DOHH2 (cell line): ENCODE results near the gene STUM.

Experiments used
- H3F3A ChIP-seq: fragments of 200-600 bp; sonication (generic), shearing (Covaris generic); 2 replicates; pipeline ENCODE4 v1.6.0; 2016; ENCODE audit warnings: antibody characterized with exemption, mild to moderate bottlenecking; ENCODE audit not compliant: control insufficient read depth, insufficient read depth
- H3K27ac ChIP-seq: fragments of 200-600 bp; sonication (generic); 2 replicates; pipeline ENCODE4 v1.5.1; 2014; ENCODE audit warnings: low read depth, mild to moderate bottlenecking, low read length, moderate library complexity
- H3K27me3 ChIP-seq: fragments of 200-600 bp; sonication (generic); 2 replicates; pipeline ENCODE4 v1.6.1; 2014; ENCODE audit warnings: mild to moderate bottlenecking, low read length, mixed read lengths; ENCODE audit not compliant: control insufficient read depth
- H3K36me3 ChIP-seq: fragments of 200-600 bp; sonication (generic); 2 replicates; pipeline ENCODE4 v1.6.1; 2014; ENCODE audit warnings: mild to moderate bottlenecking, low read length, moderate library complexity, mixed read lengths; ENCODE audit not compliant: control insufficient read depth
- H3K4me1 ChIP-seq: fragments of 200-600 bp; sonication (generic); 2 replicates; pipeline ENCODE4 v1.6.1; 2014; ENCODE audit warnings: mild to moderate bottlenecking, low read length, mixed read lengths; ENCODE audit not compliant: control insufficient read depth
- H3K4me2 ChIP-seq: fragments of 200-600 bp; sonication (generic); 2 replicates; pipeline ENCODE4 v1.6.0; 2014; ENCODE audit warnings: mild to moderate bottlenecking, low read length, moderate library complexity
- H3K4me3 ChIP-seq: fragments of 200-600 bp; sonication (generic); 2 replicates; pipeline ENCODE4 v1.5.1; 2014; ENCODE audit warnings: mild to moderate bottlenecking, low read length, mixed read lengths
- H3K79me2 ChIP-seq: fragments of 200-600 bp; sonication (generic); 2 replicates; pipeline ENCODE4 v1.6.1; 2014; ENCODE audit warnings: mild to moderate bottlenecking, low read length, mixed read lengths; ENCODE audit not compliant: control insufficient read depth
- H3K9me2 ChIP-seq: fragments of 200-600 bp; sonication (generic); replicated peaks from 2 replicates; pipeline ENCODE4 v1.6.1; 2014; ENCODE audit warnings: mild to moderate bottlenecking, low read length, mixed read lengths; ENCODE audit not compliant: control insufficient read depth
- H3K9me3 ChIP-seq: fragments of 200-600 bp; sonication (generic); 2 replicates; pipeline ENCODE4 v1.6.1; 2014; ENCODE audit warnings: antibody characterized with exemption, low read length, mixed read lengths; ENCODE audit not compliant: control insufficient read depth, insufficient read depth
- H4K20me1 ChIP-seq: fragments of 200-600 bp; sonication (generic); 2 replicates; pipeline ENCODE4 v1.6.0; 2014; ENCODE audit warnings: low read depth, mild to moderate bottlenecking, antibody characterized with exemption, low read length, moderate library complexity; ENCODE audit not compliant: control insufficient read depth, insufficient read depth
- CTCF ChIP-seq: fragments of 200-600 bp; sonication (generic); IDR thresholded peaks from one replicate; pipeline ENCODE4 v1.5.1; 2014; ENCODE audit warnings: antibody characterized with exemption, mild to moderate bottlenecking, low read depth, low read length; ENCODE audit not compliant: poor library complexity, severe bottlenecking
- EZH2phosphoT487 ChIP-seq: fragments of 200-600 bp; sonication (generic); IDR thresholded peaks from 2 replicates; pipeline ENCODE4 v1.6.1; 2017; ENCODE audit warnings: borderline replicate concordance, mild to moderate bottlenecking, antibody characterized with exemption, low read length, moderate library complexity, mixed read lengths

STUM gene

GRCh38 chr1:226656601-226657277, 108.2 kb downstream of the STUM start:
- Histone ChIP-seq H3K36me3 (peaks cover 65% of the 10 kb centered on the region), H3K4me2 (no peak overlapping the region), H3K27ac (no peak overlapping the region), H3K27me3 (no peaks in the 10 kb centered on the region), H3K9me3 (no peaks in the 10 kb centered on the region), H3K4me1 (no peaks in the 10 kb centered on the region), H3F3A (peaks cover 50% of the 10 kb centered on the region), H3K9me2 (no peaks in the 10 kb centered on the region), H4K20me1 (no peaks in the 10 kb centered on the region), H3K79me2 (peaks cover 79% of the 10 kb centered on the region), H3K4me3 (peak overlapping the region; percentile 76)
- no peak for TF ChIP-seq EZH2phosphoT487
- TF ChIP-seq CTCF, result no peak

- H3K9me2 ChIP-seq, result no peaks in the 10 kb centered on the region
- no peaks in the 10 kb centered on the region for H3K27me3 ChIP-seq
- H3K4me1 ChIP-seq, result peaks cover under 1% of the 10 kb centered on the region; the same call in 1 of the 2 replicates
- no peak overlapping the region for H3K27ac ChIP-seq
- H3F3A ChIP-seq, result peaks cover 60% of the 10 kb centered on the region
- no peak for TF ChIP-seq CTCF
- no peak for TF ChIP-seq EZH2phosphoT487
- H4K20me1 ChIP-seq, result no peaks in the 10 kb centered on the region
- H3K4me3 ChIP-seq, result peak overlapping the region; percentile 76
- peaks cover 70% of the 10 kb centered on the region for H3K36me3 ChIP-seq
- peaks cover 87% of the 10 kb centered on the region for H3K79me2 ChIP-seq
- H3K4me2 ChIP-seq, result no peak overlapping the region
- H3K9me3 ChIP-seq, result no peaks in the 10 kb centered on the region
These were observed 109.5 kb downstream of the STUM start for GRCh38 chr1:226657895-226658545.

GRCh38 chr1:226658546-226659125, 110.1 kb downstream of the STUM start:
- Histone ChIP-seq H3K9me3 (no peaks in the 10 kb centered on the region), H4K20me1 (no peaks in the 10 kb centered on the region), H3K79me2 (peaks cover 88% of the 10 kb centered on the region), H3K27ac (no peak overlapping the region), H3K9me2 (no peaks in the 10 kb centered on the region), H3K27me3 (no peaks in the 10 kb centered on the region), H3F3A (peaks cover 64% of the 10 kb centered on the region), H3K36me3 (peaks cover 67% of the 10 kb centered on the region), H3K4me1 (peaks cover 7% of the 10 kb centered on the region; the same call in 1 of the 2 replicates), H3K4me3 (peak overlapping the region; percentile 4; the same call in 1 of the 2 replicates), H3K4me2 (no peak overlapping the region)
- TF ChIP-seq CTCF (no peak), EZH2phosphoT487 (no peak)
